GM18499 (cell line): ENCODE data around the gene XRCC2.

Experiments used
- ATAC-seq: cut with Tn5 transposase; IDR thresholded peaks from one replicate; pipeline ENCODE4 v1.9.1; 2021; ENCODE audit warnings: moderate number of reproducible peaks; ENCODE audit not compliant: insufficient read depth, unreplicated experiment

The XRCC2 gene

DNA sequence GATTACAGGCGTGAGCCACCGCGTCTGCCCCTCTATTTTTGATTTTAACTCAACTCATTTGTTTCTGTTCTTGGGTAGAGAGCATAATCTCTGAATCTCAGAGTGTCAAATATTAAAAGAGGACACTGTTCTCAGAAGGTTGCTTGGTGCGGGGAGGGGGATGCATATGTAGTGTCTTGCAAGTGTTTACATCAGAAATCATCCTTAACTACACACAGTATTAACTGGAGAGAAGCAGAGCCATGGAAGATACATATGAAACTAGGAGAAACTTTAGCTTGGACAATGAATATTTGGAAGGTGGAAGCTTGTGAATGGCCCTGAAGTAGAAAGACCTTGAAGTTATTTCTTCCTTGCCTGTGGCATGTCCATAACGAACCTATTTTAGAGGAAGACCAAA is 57.5 kb downstream of the XRCC2 start:
- no peak for ATAC-seq

DNA sequence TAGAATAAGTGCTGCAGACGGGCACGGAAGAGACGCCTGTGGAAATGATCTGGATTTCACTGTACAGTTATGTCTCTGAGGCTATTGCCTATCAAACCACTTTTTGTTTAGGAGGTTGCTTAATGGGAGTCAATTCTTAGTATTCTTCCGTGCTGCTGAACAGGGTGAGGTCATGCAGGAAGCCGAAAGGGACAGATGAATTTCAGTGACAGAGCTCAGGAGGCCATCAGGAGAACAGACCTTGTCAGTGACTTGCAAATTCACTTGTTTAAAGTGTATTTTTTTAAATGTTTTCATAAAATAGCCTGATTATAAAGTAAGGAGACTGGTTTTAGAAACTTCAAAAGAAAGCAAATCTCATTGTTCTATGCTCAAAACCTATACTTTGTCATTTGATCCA is 58.9 kb downstream of the XRCC2 start:
- ATAC-seq: no peak

DNA sequence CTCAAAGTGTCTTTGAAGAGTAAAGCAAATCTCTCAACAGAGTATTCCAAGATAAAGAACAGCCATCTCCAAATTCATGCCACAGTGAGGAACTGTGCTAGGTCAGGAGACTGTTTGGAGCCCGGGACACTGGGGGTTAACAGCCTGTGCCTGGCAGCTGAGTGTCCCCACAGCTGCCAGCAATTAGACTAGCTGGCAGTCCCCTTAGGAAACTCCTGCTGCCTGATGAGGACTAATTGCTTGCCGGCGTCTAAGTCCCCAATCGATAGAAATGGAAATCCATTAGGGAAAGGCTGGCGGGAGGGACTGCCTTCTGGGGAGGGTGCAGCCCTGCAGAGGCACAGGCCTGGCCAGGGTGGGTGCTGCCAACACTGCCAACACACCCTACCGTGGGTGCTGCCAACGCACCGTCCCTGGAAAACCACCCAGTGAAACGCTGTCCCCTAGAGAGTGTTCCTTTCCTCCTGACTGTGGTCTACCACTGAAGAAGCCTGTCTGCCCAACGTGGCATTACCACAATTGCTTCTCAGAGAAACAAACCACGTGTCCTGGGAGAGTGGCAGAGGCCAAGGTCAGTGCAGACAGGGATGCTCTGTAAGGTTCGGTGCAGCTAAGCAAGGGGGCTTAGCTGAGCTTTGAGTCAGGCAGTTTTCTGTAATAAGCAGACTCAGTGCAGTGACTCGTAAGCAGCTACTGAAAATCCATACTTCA is 60.8 kb downstream of the XRCC2 start:
- ATAC-seq: no peak

GRCh38 chr7:152608656-152609055 is 67.3 kb downstream of the XRCC2 start:
- ATAC-seq: no peak

GRCh38 chr7:152608208-152608607 is 67.7 kb downstream of the XRCC2 start:
- no peak for ATAC-seq

DNA sequence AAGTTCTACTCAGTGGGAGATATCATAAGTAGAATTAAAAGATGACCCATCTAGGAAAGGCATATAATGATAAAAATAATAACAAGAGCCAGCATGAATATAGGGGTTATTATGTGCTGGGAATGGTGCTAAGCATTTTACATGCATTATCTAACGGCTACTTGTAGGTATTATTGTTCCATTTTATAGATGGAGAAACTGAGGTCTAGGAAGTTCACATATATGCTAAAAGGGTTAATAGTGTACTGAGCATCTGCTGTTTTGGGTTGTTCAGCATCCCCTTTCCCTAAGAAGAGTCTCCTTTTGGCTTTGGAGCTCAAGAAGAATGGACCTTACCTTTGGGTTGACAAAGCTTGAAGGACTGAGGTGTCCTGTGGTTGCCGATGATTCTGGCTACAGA is 68.9 kb downstream of the XRCC2 start:
- no peak for ATAC-seq

DNA sequence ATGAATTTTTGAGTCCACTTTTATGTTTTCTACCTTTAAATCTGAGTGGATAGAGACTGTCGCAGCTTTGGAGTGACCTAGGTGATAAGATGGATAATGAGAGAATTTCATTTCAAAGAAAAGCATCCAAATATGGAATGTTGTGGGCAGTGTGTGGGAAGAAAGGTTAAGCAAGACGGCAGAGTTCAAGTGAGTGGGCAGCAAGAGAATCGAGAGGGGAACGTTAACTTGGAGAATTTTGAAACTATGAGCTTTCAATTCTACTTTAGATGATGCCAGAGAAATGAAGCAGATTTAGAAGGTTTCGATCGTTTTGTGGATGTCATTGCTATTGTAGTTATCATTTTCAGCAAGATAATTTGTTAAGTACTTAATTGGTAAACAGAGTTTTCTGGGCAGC is 73.0 kb downstream of the XRCC2 start:
- no peak for ATAC-seq

DNA sequence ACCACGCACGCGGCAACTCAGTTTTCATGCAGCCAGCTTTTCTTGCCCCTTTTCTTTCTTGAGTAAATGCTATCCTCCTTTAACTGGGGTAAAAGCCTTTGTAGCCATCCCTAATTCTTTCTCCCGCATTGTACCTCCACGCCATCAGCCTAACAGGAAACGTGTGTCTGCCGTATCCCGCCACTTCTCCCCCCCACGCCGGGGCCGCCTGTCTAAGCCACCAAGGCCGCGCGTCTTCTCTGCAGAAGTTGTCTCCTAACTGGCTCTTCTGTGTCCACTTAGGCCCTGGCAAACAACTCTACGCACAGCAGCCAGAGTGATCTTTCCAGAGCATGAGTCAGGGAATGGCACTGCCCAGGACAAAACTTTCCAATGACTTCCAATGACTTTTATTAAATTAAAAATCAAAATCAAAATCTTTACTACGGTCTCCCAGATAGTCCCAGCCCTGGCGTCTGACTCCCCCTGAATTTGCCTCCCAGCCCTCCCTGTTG is 74.6 kb downstream of the XRCC2 start:
- no peak for ATAC-seq

- ATAC-seq: no peak
Measured at GRCh38 chr7:152600266-152600665, 75.7 kb downstream of the XRCC2 start.

DNA sequence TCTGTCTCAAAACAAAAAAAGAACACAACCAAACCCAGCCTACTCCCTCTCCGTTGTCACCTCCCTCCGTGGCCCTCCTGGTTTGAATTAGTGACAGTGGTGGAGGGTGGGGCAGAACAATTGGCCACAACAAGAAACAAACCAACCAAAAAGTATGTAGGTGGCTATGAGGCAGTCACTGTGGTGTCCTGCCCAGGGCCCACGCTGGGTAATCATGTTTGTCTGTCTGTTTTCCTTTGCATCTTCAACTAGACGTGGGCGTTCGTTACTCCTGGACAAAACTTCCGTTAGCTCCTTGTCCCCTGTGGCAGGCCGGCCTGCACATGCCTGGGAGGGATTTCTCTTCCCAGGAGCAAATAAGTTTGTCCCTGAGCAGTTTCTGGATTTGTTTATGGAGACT is 78.4 kb downstream of the XRCC2 start:
- ATAC-seq: no peak

- ATAC-seq: no peak
Measured at GRCh38 chr7:152596824-152597223, 79.1 kb downstream of the XRCC2 start.
